ENCODE results near the gene GATA2. TPM values are rescaled to one million over a fixed set of nuclear protein-coding genes. Genes with fewer than 3 reads are reported as not detected.

The GATA2 gene
- total RNA-seq, 1 experiment from 2014 or later = 9.6 TPM

GRCh38 chr3:128436214-128436613, 56.8 kb downstream of the GATA2 start:
- no peak overlapping the region for H3K27ac Mint-ChIP-seq (ENCODE audit: unreplicated experiment)

GRCh38 chr3:128435561-128435960, 57.4 kb downstream of the GATA2 start:
- CTCF ChIA-PET = interaction anchor here (0.5 to 1.6 kb wide), 5 partner anchors 14 to 54 kb away, joined by 3 to 7 read pairs (median 4); no protein-coding TSS in a partner anchor

More at GRCh38 chr3:128436214-128436613, 56.8 kb downstream of the GATA2 start:
- TF ChIP-seq CTCF (IDR thresholded peaks at IDR 0.05; ENCODE audit: unreplicated experiment) = no peak
- Mint-ChIP-seq H3K27me3 (ENCODE audit: unreplicated experiment) (peaks cover 45% of the 10 kb centered on the region), H3K36me3 (ENCODE audit: insufficient read depth, unreplicated experiment) (peaks cover 25% of the 10 kb centered on the region), H3K9me3 (ENCODE audit: low read depth, unreplicated experiment) (no peaks in the 10 kb centered on the region), H3K4me3 (ENCODE audit: low read depth, unreplicated experiment) (no peak overlapping the region), H3K4me1 (ENCODE audit: low read depth, unreplicated experiment) (peaks cover 27% of the 10 kb centered on the region)
- BruUV-seq (replicated peaks) = no TSS peak
- intact Hi-C loops (cut with micrococcal nuclease; ENCODE audit: unreplicated experiment) = no loop called here
- CTCF ChIA-PET = interaction anchor here (0.5 to 0.6 kb wide), 2 partner anchors 21 to 47 kb away, joined by 4 to 10 read pairs; no protein-coding TSS in a partner anchor
- DNase-seq = no peak

GRCh38 chr3:128435058-128435457, 57.9 kb downstream of the GATA2 start:
- intact Hi-C loops (cut with micrococcal nuclease; ENCODE audit: unreplicated experiment) = loop anchor here (2.0 kb wide), 1 partner anchor 56 kb away; no protein-coding TSS in a partner anchor
- peaks cover 45% of the 10 kb centered on the region for H3K27me3 Mint-ChIP-seq (ENCODE audit: unreplicated experiment)
- CTCF ChIA-PET = interaction anchor here (0.8 to 1.6 kb wide), 7 partner anchors 9 to 183 kb away, joined by 3 to 7 read pairs (median 4); no protein-coding TSS in a partner anchor

More at GRCh38 chr3:128435561-128435960, 57.4 kb downstream of the GATA2 start:
- TF ChIP-seq CTCF (IDR thresholded peaks at IDR 0.05; ENCODE audit: unreplicated experiment) = no peak
- H3K27ac Mint-ChIP-seq (ENCODE audit: unreplicated experiment) = no peak overlapping the region
- peaks cover 27% of the 10 kb centered on the region for H3K4me1 Mint-ChIP-seq (ENCODE audit: low read depth, unreplicated experiment)
- no TSS peak for BruUV-seq (replicated peaks)
- peaks cover 45% of the 10 kb centered on the region for H3K27me3 Mint-ChIP-seq (ENCODE audit: unreplicated experiment)
- H3K36me3 Mint-ChIP-seq (ENCODE audit: insufficient read depth, unreplicated experiment) = peaks cover 25% of the 10 kb centered on the region
- no peak overlapping the region for H3K4me3 Mint-ChIP-seq (ENCODE audit: low read depth, unreplicated experiment)
- intact Hi-C loops (cut with micrococcal nuclease; ENCODE audit: unreplicated experiment) = loop anchor here (2.0 kb wide), 1 partner anchor 55 kb away; no protein-coding TSS in a partner anchor
- no peak for DNase-seq
- H3K9me3 Mint-ChIP-seq (ENCODE audit: low read depth, unreplicated experiment) = no peaks in the 10 kb centered on the region

GRCh38 chr3:128434524-128434923, 58.5 kb downstream of the GATA2 start:
- Mint-ChIP-seq H3K4me1 (ENCODE audit: low read depth, unreplicated experiment) (peaks cover 27% of the 10 kb centered on the region), H3K36me3 (ENCODE audit: insufficient read depth, unreplicated experiment) (peaks cover 25% of the 10 kb centered on the region), H3K27me3 (ENCODE audit: unreplicated experiment) (peaks cover 42% of the 10 kb centered on the region), H3K9me3 (ENCODE audit: low read depth, unreplicated experiment) (no peaks in the 10 kb centered on the region), H3K4me3 (ENCODE audit: low read depth, unreplicated experiment) (no peak overlapping the region), H3K27ac (ENCODE audit: unreplicated experiment) (no peak overlapping the region)
- no TSS peak for BruUV-seq (replicated peaks)
- DNase-seq = no peak
- CTCF ChIA-PET = interaction anchor here (0.8 to 1.6 kb wide), 6 partner anchors 8 to 183 kb away, joined by 3 to 7 read pairs (median 4); no protein-coding TSS in a partner anchor
- intact Hi-C loops (cut with micrococcal nuclease; ENCODE audit: unreplicated experiment) = loop anchor here (2.0 kb wide), 1 partner anchor 56 kb away; no protein-coding TSS in a partner anchor
- no peak for TF ChIP-seq CTCF (IDR thresholded peaks at IDR 0.05; ENCODE audit: unreplicated experiment)

More at GRCh38 chr3:128435058-128435457, 57.9 kb downstream of the GATA2 start:
- no peak for TF ChIP-seq CTCF (IDR thresholded peaks at IDR 0.05; ENCODE audit: unreplicated experiment)
- peak; percentile 96 for DNase-seq
- peaks cover 27% of the 10 kb centered on the region for H3K4me1 Mint-ChIP-seq (ENCODE audit: low read depth, unreplicated experiment)
- no peaks in the 10 kb centered on the region for H3K9me3 Mint-ChIP-seq (ENCODE audit: low read depth, unreplicated experiment)
- BruUV-seq (replicated peaks) = no TSS peak
- peaks cover 25% of the 10 kb centered on the region for H3K36me3 Mint-ChIP-seq (ENCODE audit: insufficient read depth, unreplicated experiment)
- H3K27ac Mint-ChIP-seq (ENCODE audit: unreplicated experiment) = no peak overlapping the region
- H3K4me3 Mint-ChIP-seq (ENCODE audit: low read depth, unreplicated experiment) = no peak overlapping the region

Data from Calu3 (cell line).